Esophagus squamous epithelium (tissue), 5 donors: Measurements from ENCODE around the gene RBFOX1. TPM values are rescaled to one million over a fixed set of nuclear protein-coding genes. Genes with fewer than 3 reads are reported as not detected.

Experiments
- DNase-seq: peaks from one replicate; lab custom pipeline; 2025; lab: John Stamatoyannopoulos, UW
- H3K27ac ChIP-seq, 4 donors: fragments of 200-600 bp; sonication (generic); one replicate each; pipeline ENCODE4 v1.5.1; 2016 to 2019; ENCODE audit warnings: mild to moderate bottlenecking in 1 of 4
- H3K27me3 ChIP-seq, 4 donors: fragments of 200-600 bp; sonication (generic); 1 replicate in 3 of 4; 2 replicates in 1 of 4; pipeline versions ENCODE4 v1.5.1 to v1.6.0; 2017 to 2021; ENCODE audit warnings: antibody characterized with exemption in 1 of 4
- H3K36me3 ChIP-seq, 3 donors: fragments of 200-600 bp; sonication (generic); one replicate each; pipeline ENCODE4 v1.5.1; 2016 to 2019
- H3K4me1 ChIP-seq, 3 donors: fragments of 200-600 bp; sonication (generic); one replicate each; pipeline ENCODE4 v1.5.1; 2017 to 2019
- H3K4me3 ChIP-seq, 4 donors: fragments of 200-600 bp; sonication (generic); 1 replicate in 3 of 4; 2 replicates in 1 of 4; pipeline ENCODE4 v1.5.1; 2016 to 2019; ENCODE audit warnings: mild to moderate bottlenecking in 2 of 4, moderate library complexity in 1 of 4
- H3K9me3 ChIP-seq, 3 donors: fragments of 200-600 bp; sonication (generic); one replicate each; pipeline ENCODE4 v1.5.1; 2016 to 2019
- CTCF ChIP-seq, 6 experiments: fragments of 450-650 bp in 4 of 6; fragments of 200-600 bp in 2 of 6; sonication (generic) in 2 of 6; IDR thresholded peaks; one replicate each; pipeline ENCODE4 v1.5.1; 2016 to 2019; ENCODE audit warnings: antibody characterized with exemption in 6 of 6, mild to moderate bottlenecking in 4 of 6, moderate library complexity in 4 of 6
- POLR2A ChIP-seq, 4 donors: fragments of 450-650 bp; IDR thresholded peaks; one replicate each; pipeline ENCODE4 v1.6.1; 2017; ENCODE audit warnings: antibody characterized with exemption in 4 of 4, mild to moderate bottlenecking in 4 of 4, moderate library complexity in 3 of 4
- WGBS, 2 donors: methylation state at CpG; one replicate each; pipeline ENCODE4 v1.1.5; 2018; 5-methylcytosine and 5-hydroxymethylcytosine counted together
- intact Hi-C: fragments of 100-400 bp; cut with DNase I; formaldehyde crosslinking; loops from one replicate; pipeline ENCODE4 v1.15.0; 2022
- total RNA-seq, 4 donors: library from RNA; depleted of rRNA; stranded (reverse); fragments of >200 nt; gene quantifications; one replicate each; pipeline ENCODE4 v1.1.0, GENCODE V29; 2016
- donor health status: DM: yes; HTN: yes; CAD: no.

The RBFOX1 gene
- total RNA-seq, 4 donors from 2014 or later, result not detected

GRCh38 chr16:7482032-7482431 is 149.4 kb downstream of the RBFOX1 start:
- Histone ChIP-seq H3K27me3 (no peaks in the 10 kb centered on the region), H3K27ac (no peak overlapping the region), H3K4me3 (no peak overlapping the region), H3K36me3 (no peaks in the 10 kb centered on the region), H3K9me3 (no peaks in the 10 kb centered on the region), H3K4me1 (no peaks in the 10 kb centered on the region)
- intact Hi-C loops, result no loop called here
- TF ChIP-seq POLR2A (IDR thresholded peaks at IDR 0.05) (no peak), CTCF (IDR thresholded peaks at IDR 0.05) (no peak)
- WGBS, 2 donors, result 79 to 83% methylated on average over 10 of the region's 10 CpGs
- DNase-seq, result no peak

GRCh38 chr16:7482596-7483290 is 150.1 kb downstream of the RBFOX1 start:
- Histone ChIP-seq H3K4me3 (no peak overlapping the region), H3K27ac (no peak overlapping the region), H3K4me1 (no peaks in the 10 kb centered on the region), H3K27me3 (no peaks in the 10 kb centered on the region), H3K9me3 (no peaks in the 10 kb centered on the region), H3K36me3 (no peaks in the 10 kb centered on the region)
- 77 to 79% methylated on average over 8 to 9 of the region's 10 CpGs for WGBS, 2 donors
- intact Hi-C loops, result no loop called here
- DNase-seq, result no peak
- TF ChIP-seq CTCF (IDR thresholded peaks at IDR 0.05) (no peak), POLR2A (IDR thresholded peaks at IDR 0.05) (no peak)

- H3K4me3 ChIP-seq, result no peak overlapping the region
- DNase-seq, result no peak
- intact Hi-C loops, result no loop called here
- H3K9me3 ChIP-seq, result no peaks in the 10 kb centered on the region
- no peaks in the 10 kb centered on the region for H3K27me3 ChIP-seq
- H3K4me1 ChIP-seq, result no peaks in the 10 kb centered on the region
- H3K36me3 ChIP-seq, result no peaks in the 10 kb centered on the region
- no peak overlapping the region for H3K27ac ChIP-seq
- TF ChIP-seq CTCF (IDR thresholded peaks at IDR 0.05) (no peak), POLR2A (IDR thresholded peaks at IDR 0.05) (no peak)
- 71 to 92% methylated on average over 12 of the region's 12 CpGs for WGBS, 2 donors
These were observed 155.1 kb downstream of the RBFOX1 start for GRCh38 chr16:7487574-7488323.

GRCh38 chr16:7492122-7492521 is 159.5 kb downstream of the RBFOX1 start:
- no peak for TF ChIP-seq POLR2A (IDR thresholded peaks at IDR 0.05)
- TF ChIP-seq CTCF (IDR thresholded peaks at IDR 0.05), result no peak
- 4 to 11% methylated on average over 1 of the region's 1 CpG for WGBS, 2 donors
- Histone ChIP-seq H3K4me3 (no peak overlapping the region), H3K27ac (no peak overlapping the region), H3K9me3 (no peaks in the 10 kb centered on the region), H3K36me3 (no peaks in the 10 kb centered on the region), H3K4me1 (no peaks in the 10 kb centered on the region), H3K27me3 (no peaks in the 10 kb centered on the region)
- no peak for DNase-seq
- intact Hi-C loops, result loop anchor here (5.0 kb wide), 1 partner anchor 185 kb away; no protein-coding TSS in a partner anchor

GRCh38 chr16:7493133-7493532 is 160.5 kb downstream of the RBFOX1 start:
- TF ChIP-seq POLR2A (IDR thresholded peaks at IDR 0.05), result no peak
- no peak for TF ChIP-seq CTCF (IDR thresholded peaks at IDR 0.05)
- no peak for DNase-seq
- Histone ChIP-seq H3K36me3 (no peaks in the 10 kb centered on the region), H3K27ac (no peak overlapping the region), H3K4me1 (no peaks in the 10 kb centered on the region), H3K9me3 (no peaks in the 10 kb centered on the region), H3K4me3 (no peak overlapping the region), H3K27me3 (no peaks in the 10 kb centered on the region)
- intact Hi-C loops, result loop anchor here (5.0 kb wide), 1 partner anchor 186 kb away; no protein-coding TSS in a partner anchor
- WGBS, 2 donors, result 74 to 81% methylated on average over 6 of the region's 6 CpGs
